Measurements from ENCODE around the gene ABCA2.

The ABCA2 gene

DNA sequence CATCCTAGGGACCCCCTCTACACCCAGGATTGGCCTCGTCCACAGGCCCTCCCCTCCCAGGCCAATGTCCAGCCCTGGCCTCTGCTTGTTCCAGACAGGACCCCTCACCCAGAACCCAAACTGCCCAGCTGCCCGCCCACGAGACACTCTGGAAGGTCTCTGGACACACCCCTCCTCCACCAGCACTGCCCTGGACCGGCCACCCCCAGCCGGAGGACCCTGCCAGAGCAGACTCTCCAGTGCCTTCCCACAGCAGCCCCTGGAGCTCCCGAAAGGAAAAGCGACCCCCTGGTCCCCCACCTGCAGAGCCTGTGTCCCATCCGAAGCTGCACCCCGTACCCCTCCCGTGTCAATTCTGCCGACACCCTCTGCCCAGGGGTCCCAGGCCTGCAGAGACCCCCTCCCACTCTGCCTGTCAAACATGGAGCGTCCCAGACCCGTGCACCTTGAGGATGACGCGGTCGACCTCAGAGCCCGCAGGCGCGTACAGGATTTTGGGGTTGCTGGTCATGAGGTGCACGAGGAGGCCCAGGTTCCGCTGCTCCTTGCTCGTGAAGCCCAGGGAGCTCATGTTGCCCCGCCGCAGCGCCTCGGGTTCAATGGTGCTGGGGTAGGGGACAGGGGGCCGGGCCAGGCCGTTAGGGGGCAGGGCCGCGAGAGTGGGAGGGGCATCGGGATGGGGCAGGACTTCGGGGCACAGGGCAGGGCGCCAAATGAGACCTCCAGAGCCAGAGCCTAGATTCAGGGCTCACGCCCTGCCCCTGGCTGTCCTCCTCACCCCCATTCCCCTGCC lies 8.0 kb downstream of the ABCA2 start:
- DNase-seq (ENCODE audit: low read depth) = no peak
- TF ChIP-seq, protein P1, sequence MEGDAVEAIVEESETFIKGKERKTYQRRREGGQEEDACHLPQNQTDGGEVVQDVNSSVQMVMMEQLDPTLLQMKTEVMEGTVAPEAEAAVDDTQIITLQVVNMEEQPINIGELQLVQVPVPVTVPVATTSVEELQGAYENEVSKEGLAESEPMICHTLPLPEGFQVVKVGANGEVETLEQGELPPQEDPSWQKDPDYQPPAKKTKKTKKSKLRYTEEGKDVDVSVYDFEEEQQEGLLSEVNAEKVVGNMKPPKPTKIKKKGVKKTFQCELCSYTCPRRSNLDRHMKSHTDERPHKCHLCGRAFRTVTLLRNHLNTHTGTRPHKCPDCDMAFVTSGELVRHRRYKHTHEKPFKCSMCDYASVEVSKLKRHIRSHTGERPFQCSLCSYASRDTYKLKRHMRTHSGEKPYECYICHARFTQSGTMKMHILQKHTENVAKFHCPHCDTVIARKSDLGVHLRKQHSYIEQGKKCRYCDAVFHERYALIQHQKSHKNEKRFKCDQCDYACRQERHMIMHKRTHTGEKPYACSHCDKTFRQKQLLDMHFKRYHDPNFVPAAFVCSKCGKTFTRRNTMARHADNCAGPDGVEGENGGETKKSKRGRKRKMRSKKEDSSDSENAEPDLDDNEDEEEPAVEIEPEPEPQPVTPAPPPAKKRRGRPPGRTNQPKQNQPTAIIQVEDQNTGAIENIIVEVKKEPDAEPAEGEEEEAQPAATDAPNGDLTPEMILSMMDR (conservative IDR thresholded peaks at IDR 0.05; ENCODE audit: low read depth, low read length) = no peak

GRCh38 chr9:137018761-137019559 lies 9.1 kb downstream of the ABCA2 start:
- DNase-seq (ENCODE audit: low read depth) = no peak
- H3K4me3 ChIP-seq (ENCODE audit: low read length) = no peak overlapping the region
- TF ChIP-seq, protein P1 (conservative IDR thresholded peaks at IDR 0.05; ENCODE audit: low read depth, low read length) = no peak

More for the DNA sequence above, 8.0 kb downstream of the ABCA2 start:
- no peak overlapping the region for H3K4me3 ChIP-seq (ENCODE audit: low read length)

- no peak overlapping the region for H3K4me3 ChIP-seq (ENCODE audit: low read length)
- TF ChIP-seq, protein P1 (conservative IDR thresholded peaks at IDR 0.05; ENCODE audit: low read depth, low read length) = no peak
- no peak for DNase-seq (ENCODE audit: low read depth)
These were observed 10.1 kb downstream of the ABCA2 start for GRCh38 chr9:137017791-137018497.

- TF ChIP-seq, protein P1 (conservative IDR thresholded peaks at IDR 0.05; ENCODE audit: low read depth, low read length) = no peak
- H3K4me3 ChIP-seq (ENCODE audit: low read length) = no peak overlapping the region
- no peak for DNase-seq (ENCODE audit: low read depth)
These were observed 11.0 kb downstream of the ABCA2 start for GRCh38 chr9:137017071-137017470.

DNA sequence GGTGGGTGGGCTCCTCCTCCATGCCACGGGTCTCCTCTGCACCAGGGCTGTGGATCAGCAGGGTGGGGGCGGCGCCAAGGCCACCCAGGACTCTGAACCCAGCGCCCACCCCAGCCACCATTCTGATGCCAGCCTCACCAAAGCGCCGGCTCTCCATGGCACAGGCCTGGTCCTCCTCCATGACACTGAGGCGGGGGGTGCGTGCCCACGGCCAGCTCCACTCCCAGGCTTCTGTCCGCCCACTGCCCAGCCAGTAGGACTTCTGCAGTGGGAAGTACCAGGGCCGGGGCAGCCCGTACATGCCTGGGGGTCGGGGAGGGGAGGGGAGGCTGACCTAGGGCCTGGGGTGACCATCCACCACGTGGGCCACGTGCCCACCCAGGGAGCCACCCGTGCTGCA lies 11.6 kb downstream of the ABCA2 start:
- DNase-seq (ENCODE audit: low read depth) = no peak
- no peak overlapping the region for H3K4me3 ChIP-seq (ENCODE audit: low read length)
- TF ChIP-seq, protein P1 (conservative IDR thresholded peaks at IDR 0.05; ENCODE audit: low read depth, low read length) = no peak

DNA sequence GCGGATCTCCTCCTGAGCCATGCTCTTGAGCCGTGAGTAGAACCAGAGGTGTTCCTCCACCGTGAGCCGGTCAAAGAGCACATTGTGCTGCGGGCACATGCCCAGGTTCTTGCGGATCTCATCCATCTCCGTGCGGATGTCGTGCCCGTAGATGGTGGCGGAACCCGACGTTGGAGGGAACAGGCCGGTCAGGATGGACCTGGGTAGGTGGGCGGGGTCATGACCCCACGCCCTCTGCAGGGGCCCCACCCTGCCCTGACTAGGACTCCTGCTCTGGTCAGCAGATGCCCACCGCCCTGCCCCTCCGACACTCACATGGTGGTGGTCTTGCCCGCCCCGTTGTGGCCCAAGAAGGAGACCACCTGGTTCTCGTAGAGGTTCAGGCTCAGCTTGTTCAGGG lies 12.1 kb downstream of the ABCA2 start:
- no peak overlapping the region for H3K4me3 ChIP-seq (ENCODE audit: low read length)
- DNase-seq (ENCODE audit: low read depth) = no peak

More for the DNA sequence above, 12.1 kb downstream of the ABCA2 start:
- TF ChIP-seq, protein P1 (conservative IDR thresholded peaks at IDR 0.05; ENCODE audit: low read depth, low read length) = no peak
